Left lobe of liver (tissue), 2 donors: ENCODE measurements around the gene CCDC138. TPM values are rescaled to one million over a fixed set of nuclear protein-coding genes. Genes with fewer than 3 reads are reported as not detected.

ENCODE experiments used
- ATAC-seq: fragments of 200-7000 bp; cut with Tn5 transposase; one replicate; pipeline ENCODE4 v1.9.1; 2020; ENCODE audit warnings: mild to moderate bottlenecking, moderate library complexity
- DNase-seq: peaks from one replicate; pipeline ENCODE4 v3.0.0-alpha.2; 2020; ENCODE audit warnings: low spot score
- total RNA-seq: library from RNA; stranded (reverse); gene quantifications from one replicate; pipeline ENCODE4 v1.2.1, GENCODE V29; 2021
- donor health status: DM: no; HTN: no; CAD: no; lungs with moderate emphysema.
- donor health status: DM: no; HTN: yes; CAD: no.

The CCDC138 gene
- total RNA-seq, 1 donor from 2014 or later, result 3.1 TPM

GRCh38 chr2:108825736-108826135, 39.2 kb downstream of the CCDC138 start:
- no peak for DNase-seq
- ATAC-seq, result no peak

- no peak for ATAC-seq
- no peak for DNase-seq
These were observed 43.2 kb downstream of the CCDC138 start for GRCh38 chr2:108829578-108830310.

DNA sequence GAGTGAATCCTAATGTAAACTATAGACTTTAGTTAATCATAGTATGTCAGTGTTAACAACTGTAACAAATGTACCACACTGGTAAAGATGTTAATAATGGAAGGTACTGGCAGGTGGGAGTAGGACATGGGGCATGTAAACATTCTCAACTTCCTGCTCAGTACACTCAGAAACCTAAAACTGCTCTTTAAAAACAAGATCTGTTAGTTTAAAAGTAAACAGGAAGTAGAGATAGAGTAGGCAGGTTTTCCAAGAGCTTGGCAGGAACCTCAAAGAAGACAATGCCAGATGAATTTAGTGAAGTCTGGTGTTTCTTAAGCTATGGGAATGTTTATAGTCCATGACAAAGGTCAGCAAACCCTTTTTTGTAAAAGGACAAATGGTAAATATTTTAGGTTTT, 46.6 kb downstream of the CCDC138 start:
- ATAC-seq (peak; percentile 57), DNase-seq (no peak)

GRCh38 chr2:108834620-108835019, 48.0 kb downstream of the CCDC138 start:
- ATAC-seq, result no peak
- no peak for DNase-seq

GRCh38 chr2:108835040-108835439, 48.5 kb downstream of the CCDC138 start:
- DNase-seq, result no peak

DNA sequence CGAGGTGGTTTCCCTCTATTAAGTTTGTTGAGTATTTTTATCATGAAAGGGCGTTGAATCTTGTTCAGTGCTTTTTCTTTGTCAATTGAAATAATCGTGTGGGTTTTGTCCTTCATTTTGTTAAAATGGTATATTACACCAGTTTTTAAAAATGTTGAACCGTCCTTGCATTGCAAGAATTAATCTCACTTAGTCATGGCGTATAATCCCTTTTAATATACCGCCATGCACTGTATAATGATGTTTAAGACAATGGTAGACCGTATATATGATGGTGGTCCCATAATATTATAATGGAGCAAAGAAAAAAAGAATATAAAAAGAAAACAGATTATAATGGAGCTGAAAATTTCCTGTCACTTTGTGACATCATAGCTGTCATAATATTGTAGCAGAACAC, 50.6 kb downstream of the CCDC138 start:
- ATAC-seq (no peak), DNase-seq (no peak)

More at GRCh38 chr2:108835040-108835439, 48.5 kb downstream of the CCDC138 start:
- ATAC-seq, result no peak

- no peak for ATAC-seq
- DNase-seq, result no peak
These were observed 54.9 kb downstream of the CCDC138 start for GRCh38 chr2:108841506-108841905.

GRCh38 chr2:108845923-108846322, 59.4 kb downstream of the CCDC138 start:
- DNase-seq, result no peak
- ATAC-seq, result no peak

DNA sequence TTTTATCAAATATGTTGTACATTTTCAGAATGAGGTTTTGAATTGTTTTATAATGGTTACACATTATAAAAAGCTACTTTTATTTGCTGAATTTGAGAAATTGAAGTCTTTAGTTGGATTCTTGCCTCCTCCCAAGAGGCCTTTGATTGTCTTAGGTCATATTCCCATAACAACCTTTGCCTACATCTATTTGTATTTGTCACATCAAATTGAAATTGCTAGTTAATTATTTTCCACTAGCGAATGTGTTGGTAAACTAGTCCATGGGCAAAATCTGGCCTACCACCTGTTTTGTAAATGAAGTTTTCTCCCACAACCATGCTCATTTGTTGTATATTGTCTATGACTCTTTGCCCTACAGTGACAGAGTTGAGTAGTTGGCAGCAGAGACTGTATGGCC, 60.4 kb downstream of the CCDC138 start:
- ATAC-seq, result peak; percentile 66

DNA sequence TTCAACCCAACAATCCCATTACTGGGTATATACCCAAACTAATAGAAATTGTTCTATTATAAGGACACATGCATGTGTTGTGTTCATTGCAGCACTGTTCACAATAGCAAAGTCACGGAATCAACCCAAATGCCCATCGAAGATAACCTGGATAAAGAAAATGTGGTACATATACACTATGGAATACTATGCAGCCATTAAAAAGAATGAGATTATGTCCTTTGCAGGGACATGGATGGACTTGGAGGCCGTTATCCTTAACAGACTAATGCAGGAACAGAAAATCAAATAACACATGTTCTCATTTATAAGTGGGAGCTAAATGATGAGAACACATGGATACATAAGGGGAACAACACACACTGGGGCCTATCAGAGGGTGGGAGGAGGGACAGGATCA, 65.8 kb downstream of the CCDC138 start:
- ATAC-seq, result no peak
- no peak for DNase-seq

More for the DNA sequence above, 60.4 kb downstream of the CCDC138 start:
- no peak for DNase-seq

DNA sequence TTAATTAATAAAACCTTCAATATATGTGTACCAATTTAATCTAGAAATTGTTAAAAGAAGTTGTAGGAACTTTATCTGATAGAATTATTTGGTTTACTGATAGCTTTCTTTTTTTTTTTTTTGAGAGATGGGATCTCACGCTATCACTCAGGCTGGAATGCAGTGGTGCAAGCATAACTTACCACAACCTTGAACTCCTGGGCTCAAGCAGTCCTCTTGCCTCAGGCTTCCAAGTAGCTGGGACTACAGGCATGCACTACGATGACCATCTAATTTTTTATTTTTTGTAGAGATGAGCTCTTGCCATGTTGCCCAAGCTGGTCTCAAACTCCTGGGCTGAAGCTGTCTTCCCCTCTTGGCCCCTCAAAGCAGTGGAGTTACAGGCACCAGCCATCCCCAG, 66.8 kb downstream of the CCDC138 start:
- DNase-seq, result no peak
- ATAC-seq, result peak; percentile 40

DNA sequence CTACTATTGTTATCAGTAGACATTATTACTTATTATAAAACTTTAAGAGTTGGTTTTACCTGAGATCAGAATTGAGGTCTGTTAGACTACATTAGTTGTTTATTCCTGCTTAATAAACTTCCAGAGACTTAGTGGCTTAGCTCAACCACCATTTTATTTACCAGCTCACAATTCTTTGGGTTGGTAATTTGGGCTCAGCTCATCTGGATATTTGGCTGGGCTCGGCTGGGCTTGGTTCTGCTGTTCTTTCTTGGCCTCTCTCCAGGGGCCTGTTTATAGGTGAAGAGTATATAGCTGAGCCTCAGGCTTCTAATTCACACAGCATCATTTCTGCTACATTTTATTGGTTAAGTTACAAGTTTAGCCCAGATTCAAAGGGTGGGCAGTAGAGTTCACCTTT, 67.9 kb downstream of the CCDC138 start:
- no peak for ATAC-seq

GRCh38 chr2:108855194-108855593, 68.6 kb downstream of the CCDC138 start:
- ATAC-seq (peak; percentile 95), DNase-seq (no peak)

More for the DNA sequence above, 67.9 kb downstream of the CCDC138 start:
- DNase-seq, result no peak

DNA sequence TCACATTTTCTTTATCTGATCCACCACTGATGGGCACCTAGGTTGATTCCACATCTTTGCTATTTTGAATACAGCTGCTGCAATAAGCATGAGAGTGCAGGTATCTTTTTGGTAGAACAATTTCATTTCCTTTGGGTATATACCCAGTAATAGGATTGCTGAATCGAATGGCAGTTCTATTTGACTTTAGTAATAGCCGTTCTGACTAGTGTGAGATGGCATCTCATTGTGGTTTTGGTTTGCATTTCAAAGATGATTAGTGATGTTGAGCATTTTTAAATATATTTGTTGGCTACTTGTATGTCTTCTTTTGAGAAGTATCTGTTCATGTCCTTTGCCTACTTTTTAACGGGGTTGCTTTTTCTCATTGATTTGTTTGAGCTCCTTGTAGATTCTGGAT, 72.3 kb downstream of the CCDC138 start:
- no peak for DNase-seq
- no peak for ATAC-seq

DNA sequence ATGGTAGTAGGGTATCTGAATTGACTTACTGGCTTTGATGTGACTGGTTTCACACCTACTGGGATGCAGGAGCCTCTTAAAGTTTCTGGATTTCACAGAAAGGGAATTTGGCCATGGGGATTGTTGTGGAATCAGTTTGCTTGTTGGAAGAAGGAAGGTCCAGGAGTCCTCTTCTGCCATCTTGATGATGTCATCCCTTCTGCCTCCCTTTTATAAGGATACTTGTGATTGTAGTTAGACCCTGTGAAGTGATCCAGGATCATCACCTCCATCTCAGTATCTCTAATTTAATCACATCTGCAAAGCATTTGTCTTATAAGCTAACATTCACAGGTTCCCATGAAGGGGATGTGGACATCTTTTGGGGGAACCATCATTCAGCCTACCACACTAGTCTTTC, 79.5 kb downstream of the CCDC138 start:
- DNase-seq, result no peak

GRCh38 chr2:108868911-108869310, 82.3 kb downstream of the CCDC138 start:
- DNase-seq, result no peak
- no peak for ATAC-seq

More for the DNA sequence above, 79.5 kb downstream of the CCDC138 start:
- no peak for ATAC-seq

- DNase-seq (no peak), ATAC-seq (no peak)
These were observed 83.0 kb downstream of the CCDC138 start for GRCh38 chr2:108869542-108869941.

- no peak for DNase-seq
- no peak for ATAC-seq
These were observed 83.6 kb downstream of the CCDC138 start for GRCh38 chr2:108870069-108870644.

DNA sequence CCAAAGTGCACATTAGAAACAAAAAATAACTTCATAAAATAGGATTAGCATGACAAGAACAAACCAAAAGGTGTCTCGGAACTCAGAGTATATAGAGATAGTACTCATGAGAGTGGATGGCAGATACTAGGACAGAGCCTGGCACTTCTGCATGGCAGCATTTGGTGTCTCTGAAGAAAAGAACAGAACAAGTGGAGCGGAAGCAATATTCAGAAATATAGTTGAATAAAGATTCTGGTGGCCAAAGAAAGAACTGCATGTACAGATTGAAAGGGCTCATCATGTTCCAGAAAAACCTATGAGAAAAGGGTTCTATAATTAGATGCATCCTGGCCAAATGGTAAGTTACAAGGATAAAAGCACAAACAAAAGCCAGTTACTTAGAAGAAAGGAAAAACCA, 90.9 kb downstream of the CCDC138 start:
- no peak for ATAC-seq
- DNase-seq, result no peak

- ATAC-seq (no peak), DNase-seq (no peak)
These were observed 91.7 kb downstream of the CCDC138 start for GRCh38 chr2:108878276-108878675.

DNA sequence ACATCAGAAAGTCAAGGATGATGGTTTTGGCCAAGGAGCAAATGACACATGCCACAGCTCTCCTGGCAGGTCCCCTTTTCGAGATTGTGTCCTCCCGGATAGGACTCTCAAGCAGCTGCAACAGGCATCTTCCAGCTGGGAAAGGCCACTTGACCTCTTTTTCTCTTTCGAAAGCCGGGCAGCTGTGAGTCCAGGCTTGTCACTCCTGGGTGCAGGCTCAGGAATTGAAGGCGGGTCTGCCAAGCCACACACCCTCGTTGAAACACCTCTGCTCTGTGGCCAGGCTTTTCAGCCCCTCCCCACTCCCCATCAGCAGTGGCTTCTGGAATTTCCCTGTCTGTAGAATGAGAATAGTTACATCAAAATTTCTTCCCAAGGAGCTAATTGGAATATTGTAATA, 98.0 kb downstream of the CCDC138 start:
- no peak for DNase-seq
- no peak for ATAC-seq

GRCh38 chr2:108889907-108890306, 103.3 kb downstream of the CCDC138 start:
- ATAC-seq (no peak), DNase-seq (no peak)

DNA sequence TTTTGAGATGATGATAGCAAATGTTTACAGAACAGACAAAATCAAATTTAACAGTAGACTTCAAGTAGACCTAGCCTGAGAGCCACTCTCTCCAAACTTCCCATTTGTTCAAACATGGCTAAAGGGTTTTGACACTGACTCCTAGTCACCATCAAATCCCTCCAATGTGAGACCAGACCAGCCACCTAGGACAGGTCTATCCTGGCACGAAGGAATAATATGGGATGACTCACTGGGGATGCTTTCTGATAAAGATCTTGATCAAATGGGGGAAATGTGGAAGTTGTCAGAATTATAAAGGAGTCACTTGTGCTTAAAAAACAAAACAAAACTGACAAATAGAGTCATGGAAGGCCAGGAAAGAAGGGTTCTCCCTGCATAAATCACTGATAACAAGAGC, 106.7 kb downstream of the CCDC138 start:
- no peak for DNase-seq
- ATAC-seq, result no peak
